Measurements from ENCODE around the gene ORAI3.
"Not testable (repeated sequence)": the region's sequence is repeated elsewhere in the genome, so short reads cannot be mapped to it uniquely, and the experiment has no call there.

Gene ORAI3

DNA sequence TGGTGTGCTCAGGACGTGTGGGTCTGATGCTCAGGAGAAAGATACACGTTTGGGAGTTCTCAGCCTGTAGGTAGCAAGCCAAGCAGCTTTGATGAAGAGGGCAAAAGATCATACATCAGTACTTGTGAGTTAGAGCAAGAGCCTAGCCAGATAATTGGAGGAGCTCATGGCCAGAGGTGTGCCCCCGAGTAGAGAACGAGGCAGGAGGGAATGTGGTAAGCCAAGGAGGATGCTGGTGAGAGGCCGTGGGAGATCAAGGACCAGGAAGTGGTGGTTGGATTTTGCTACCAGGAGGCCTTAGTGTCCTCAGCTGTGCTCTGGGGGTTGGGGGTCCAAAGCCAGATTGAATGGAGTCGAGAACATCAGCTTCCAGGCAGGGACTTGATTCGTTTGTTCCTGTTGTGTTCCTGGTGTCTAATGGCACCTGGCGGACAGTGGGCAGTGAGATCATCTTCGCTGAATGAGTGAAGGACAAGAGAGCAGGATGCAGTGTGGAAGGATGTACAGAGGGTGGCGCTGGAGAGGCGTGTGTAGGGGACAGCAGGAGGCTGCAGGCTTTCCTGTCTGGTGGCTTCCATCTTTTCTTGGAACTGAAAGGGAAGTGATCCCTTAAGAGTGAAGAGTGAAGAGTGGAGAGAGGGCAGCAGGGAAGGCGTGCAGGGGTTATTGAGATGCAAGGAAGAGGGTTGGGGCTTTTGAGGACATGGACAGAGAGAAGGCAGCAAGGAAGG lies 13.9 kb upstream of the ORAI3 start:
- Histone ChIP-seq H3K9me3 (replicated peaks in 1 of 11) (no peaks in the 10 kb centered on the region), H3K4me2 (peak overlapping the region; percentile 51 to 92 (median 74)), H3K36me3 (peaks cover 46 to 86% (median 67%) of the 10 kb centered on the region in 11 experiments), H3K9ac (peak overlapping the region; percentile 9 to 65 (median 29); a peak in 17 of 22 replicates), H3K27me3 (no peaks in the 10 kb centered on the region), H3K27ac (peak overlapping the region in 10 of 11 experiments; percentile 34 to 62 (median 44); a peak in 19 of 22 replicates), H3K4me3 (no peak overlapping the region; a peak in 1 of 20 replicates), H3K4me1 (peaks cover 59 to 68% (median 65%) of the 10 kb centered on the region in 10 experiments), H4K20me1 (peaks cover 0 to 63% (median 26%) of the 10 kb centered on the region in 11 experiments; a peak in 15 of 22 replicates)
- TF ChIP-seq Cebpa-rat (IDR thresholded peaks at IDR 0.05) = no peak

DNA sequence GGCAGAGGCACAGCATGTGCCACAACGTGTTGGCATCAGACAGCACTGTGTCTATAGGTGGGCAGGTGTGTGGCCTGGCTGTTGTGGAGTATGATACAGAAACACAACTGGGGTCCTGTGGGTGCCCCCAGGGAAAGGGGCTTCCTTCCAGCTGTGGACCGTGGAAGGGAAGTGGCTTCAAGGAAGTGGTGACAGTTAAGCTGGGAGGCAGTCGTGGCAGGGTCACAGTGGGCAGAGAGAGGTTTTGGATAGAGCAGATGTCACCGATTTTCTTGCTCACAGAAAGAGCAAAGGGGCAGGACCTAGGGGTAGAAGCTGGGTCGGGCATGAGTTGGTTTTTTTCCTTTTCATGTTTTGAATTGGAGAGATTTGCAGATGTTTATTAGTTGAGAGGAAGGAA lies 11.2 kb upstream of the ORAI3 start:
- no peak for TF ChIP-seq Cebpa-rat (IDR thresholded peaks at IDR 0.05)
- Histone ChIP-seq H3K4me3 (peak overlapping the region in 8 of 10 experiments; percentile 3 to 42 (median 30); a peak in 9 of 20 replicates), H3K27me3 (no peaks in the 10 kb centered on the region), H3K9ac (peak overlapping the region; percentile 53 to 81 (median 72)), H3K9me3 (replicated peaks in 1 of 11) (no peaks in the 10 kb centered on the region), H4K20me1 (peaks cover 0 to 48% (median 18%) of the 10 kb centered on the region in 11 experiments; a peak in 16 of 22 replicates), H3K4me2 (peak overlapping the region; percentile 77 to 95 (median 87)), H3K4me1 (peaks cover 86 to 95% (median 92%) of the 10 kb centered on the region in 10 experiments), H3K27ac (peak overlapping the region; percentile 42 to 91 (median 83); a peak in 21 of 22 replicates), H3K36me3 (peaks cover 32 to 86% (median 63%) of the 10 kb centered on the region in 11 experiments)

DNA sequence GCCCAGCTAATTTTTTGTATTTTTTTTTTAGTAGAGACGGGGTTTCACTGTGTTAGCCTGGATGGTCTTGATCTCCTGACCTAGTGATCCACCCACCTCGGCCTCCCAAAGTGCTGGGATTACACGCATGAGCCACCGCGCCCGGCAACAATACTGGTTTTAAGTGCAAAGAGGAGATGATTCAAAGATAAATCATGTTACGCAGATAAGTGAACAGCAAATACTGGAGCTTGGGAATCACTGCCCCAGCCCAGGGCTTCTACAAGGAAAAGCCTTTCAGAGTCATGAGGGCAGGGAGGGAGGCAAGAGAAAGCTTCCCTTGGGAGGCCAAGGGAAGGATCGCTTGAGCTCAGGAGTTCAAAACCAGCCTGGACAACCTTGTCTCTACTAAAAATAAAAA lies 9.3 kb upstream of the ORAI3 start:
- not testable (repeated sequence) for H3K4me3 ChIP-seq; H3K9me3 ChIP-seq (replicated peaks in 1 of 11); H3K27me3 ChIP-seq
- Histone ChIP-seq H3K36me3 (peaks cover 36 to 86% (median 64%) of the 10 kb centered on the region in 11 experiments), H3K27ac (peak overlapping the region in 10 of 11 experiments; percentile 51 to 91 (median 84); a peak in 19 of 22 replicates), H3K4me2 (peak overlapping the region; percentile 77 to 95 (median 87)), H4K20me1 (peaks cover 0 to 55% (median 25%) of the 10 kb centered on the region in 11 experiments; a peak in 16 of 22 replicates), H3K9ac (peak overlapping the region; percentile 5 to 81 (median 67); a peak in 16 of 22 replicates), H3K4me1 (peaks cover 76 to 84% (median 81%) of the 10 kb centered on the region in 10 experiments)

DNA sequence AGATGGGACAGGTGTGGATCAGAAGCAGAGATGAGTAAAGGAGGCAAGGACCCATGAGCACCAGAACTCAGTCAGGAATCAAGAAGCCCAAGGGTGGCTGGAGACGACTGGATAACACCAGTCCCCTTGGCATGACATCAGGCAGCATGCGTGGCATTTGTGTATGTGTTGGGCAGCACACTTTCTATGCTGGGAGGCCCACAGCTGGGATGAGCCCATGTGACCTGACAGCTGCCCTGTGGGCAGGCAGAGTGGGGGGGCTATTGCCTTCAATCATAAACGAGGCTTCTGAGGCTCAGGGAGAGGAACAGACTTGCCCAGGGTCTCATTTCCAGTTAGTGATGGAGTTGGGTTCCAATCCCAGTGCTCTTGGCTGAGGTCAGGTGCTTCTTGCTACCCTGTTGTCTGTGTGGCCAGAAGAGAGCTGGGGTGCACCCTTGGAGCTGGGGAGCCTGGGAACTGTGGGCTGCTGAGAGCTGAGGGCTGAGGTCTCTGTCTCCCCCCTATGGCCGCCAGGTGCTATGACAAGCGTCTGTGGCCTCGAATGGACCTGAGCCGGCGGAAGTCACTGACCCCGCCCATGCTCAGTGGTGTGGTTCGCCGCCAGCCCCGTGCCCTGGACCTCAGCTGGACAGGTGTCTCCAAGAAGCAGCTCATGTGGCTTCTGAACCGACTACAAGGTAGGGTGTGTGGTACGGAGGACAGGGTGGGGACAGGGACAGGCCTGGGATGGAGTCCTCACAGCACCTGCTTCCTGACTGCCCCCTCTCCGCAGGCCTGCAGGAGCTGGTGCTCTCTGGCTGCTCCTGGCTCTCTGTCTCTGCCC lies 7.1 kb upstream of the ORAI3 start:
- no peaks in the 10 kb centered on the region for H3K9me3 ChIP-seq (replicated peaks in 1 of 11)
- H4K20me1 ChIP-seq = peaks cover 0 to 45% (median 26%) of the 10 kb centered on the region in 11 experiments; a peak in 15 of 22 replicates
- H3K36me3 ChIP-seq = peaks cover 45 to 86% (median 71%) of the 10 kb centered on the region in 11 experiments
- H3K4me2 ChIP-seq = peak overlapping the region; percentile 77 to 95 (median 87)
- H3K4me3 ChIP-seq = 0 out of 20 replicates have a peak overlapping the region, but pooled peaks of 1 of the 10 experiments have one; percentile 14
- peak overlapping the region; percentile 36 to 81 (median 67); a peak in 18 of 22 replicates for H3K9ac ChIP-seq
- no peak for TF ChIP-seq Cebpa-rat (IDR thresholded peaks at IDR 0.05)
- H3K4me1 ChIP-seq = peaks cover 59 to 62% (median 60%) of the 10 kb centered on the region in 10 experiments
- H3K27ac ChIP-seq = peak overlapping the region in 10 of 11 experiments; percentile 51 to 91 (median 84); a peak in 15 of 22 replicates
- H3K27me3 ChIP-seq = no peaks in the 10 kb centered on the region

DNA sequence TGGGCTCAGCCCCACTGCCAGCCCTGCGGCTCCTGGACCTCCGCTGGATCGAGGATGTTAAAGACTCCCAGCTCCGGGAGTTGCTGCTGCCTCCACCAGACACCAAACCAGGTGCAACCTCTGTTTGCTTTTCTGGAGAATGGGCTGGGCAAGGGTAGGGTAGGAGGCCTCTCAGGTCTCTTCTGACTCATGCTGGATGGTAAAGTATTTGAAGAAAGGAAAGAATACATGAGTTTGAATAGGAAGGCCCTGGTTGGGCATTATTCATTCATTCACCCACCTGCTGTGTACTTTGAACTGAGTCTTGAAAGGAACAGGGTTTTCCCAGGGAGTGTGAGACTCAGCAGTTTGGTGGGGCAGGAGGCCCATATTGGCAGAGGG lies 6.5 kb upstream of the ORAI3 start:
- H3K9ac ChIP-seq = peak overlapping the region in 9 of 11 experiments; percentile 10 to 81 (median 36); a peak in 8 of 22 replicates
- peaks cover 48 to 86% (median 75%) of the 10 kb centered on the region in 11 experiments for H3K36me3 ChIP-seq
- H3K27ac ChIP-seq = peak overlapping the region in 6 of 11 experiments; percentile 10 to 91 (median 65); a peak in 7 of 22 replicates
- peaks cover 0 to 47% (median 25%) of the 10 kb centered on the region in 11 experiments; a peak in 15 of 22 replicates for H4K20me1 ChIP-seq
- H3K4me3 ChIP-seq = 0 out of 20 replicates have a peak overlapping the region, but pooled peaks of 1 of the 10 experiments have one; percentile 14
- H3K4me1 ChIP-seq = peaks cover 52 to 56% (median 54%) of the 10 kb centered on the region in 10 experiments
- no peaks in the 10 kb centered on the region for H3K27me3 ChIP-seq
- no peak for TF ChIP-seq Cebpa-rat (IDR thresholded peaks at IDR 0.05)
- no peaks in the 10 kb centered on the region for H3K9me3 ChIP-seq (replicated peaks in 1 of 11)
- H3K4me2 ChIP-seq = peak overlapping the region; percentile 77 to 95 (median 87)

DNA sequence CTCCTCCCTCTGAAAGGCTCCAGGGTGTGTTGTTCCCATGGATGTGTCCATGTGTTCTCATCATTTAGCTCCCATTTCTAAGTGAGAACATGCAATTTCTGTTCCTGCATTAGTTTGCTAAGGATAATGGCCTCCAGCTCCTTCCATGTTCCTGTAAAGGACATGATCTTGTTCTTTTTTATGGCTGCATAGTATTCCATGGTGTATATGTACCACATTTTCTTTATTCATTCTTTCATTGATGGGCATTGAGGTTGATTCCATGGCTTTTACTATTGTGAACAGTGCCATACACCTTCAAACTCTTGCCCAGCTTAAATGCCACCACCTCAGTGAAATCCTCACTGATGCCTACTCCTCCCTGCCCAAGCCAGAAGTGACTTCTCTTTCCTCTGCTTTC lies 4.5 kb upstream of the ORAI3 start:
- Histone ChIP-seq H3K27ac (no peak overlapping the region), H3K4me2 (no peak overlapping the region), H3K27me3 (no peaks in the 10 kb centered on the region), H4K20me1 (peaks cover 0 to 47% (median 23%) of the 10 kb centered on the region in 11 experiments; a peak in 15 of 22 replicates), H3K9ac (no peak overlapping the region), H3K4me3 (no peak overlapping the region), H3K36me3 (peaks cover 48 to 86% (median 79%) of the 10 kb centered on the region in 11 experiments), H3K4me1 (peaks cover 35 to 48% (median 44%) of the 10 kb centered on the region in 10 experiments), H3K9me3 (replicated peaks in 1 of 11) (no peaks in the 10 kb centered on the region)
- no peak for TF ChIP-seq Cebpa-rat (IDR thresholded peaks at IDR 0.05)

DNA sequence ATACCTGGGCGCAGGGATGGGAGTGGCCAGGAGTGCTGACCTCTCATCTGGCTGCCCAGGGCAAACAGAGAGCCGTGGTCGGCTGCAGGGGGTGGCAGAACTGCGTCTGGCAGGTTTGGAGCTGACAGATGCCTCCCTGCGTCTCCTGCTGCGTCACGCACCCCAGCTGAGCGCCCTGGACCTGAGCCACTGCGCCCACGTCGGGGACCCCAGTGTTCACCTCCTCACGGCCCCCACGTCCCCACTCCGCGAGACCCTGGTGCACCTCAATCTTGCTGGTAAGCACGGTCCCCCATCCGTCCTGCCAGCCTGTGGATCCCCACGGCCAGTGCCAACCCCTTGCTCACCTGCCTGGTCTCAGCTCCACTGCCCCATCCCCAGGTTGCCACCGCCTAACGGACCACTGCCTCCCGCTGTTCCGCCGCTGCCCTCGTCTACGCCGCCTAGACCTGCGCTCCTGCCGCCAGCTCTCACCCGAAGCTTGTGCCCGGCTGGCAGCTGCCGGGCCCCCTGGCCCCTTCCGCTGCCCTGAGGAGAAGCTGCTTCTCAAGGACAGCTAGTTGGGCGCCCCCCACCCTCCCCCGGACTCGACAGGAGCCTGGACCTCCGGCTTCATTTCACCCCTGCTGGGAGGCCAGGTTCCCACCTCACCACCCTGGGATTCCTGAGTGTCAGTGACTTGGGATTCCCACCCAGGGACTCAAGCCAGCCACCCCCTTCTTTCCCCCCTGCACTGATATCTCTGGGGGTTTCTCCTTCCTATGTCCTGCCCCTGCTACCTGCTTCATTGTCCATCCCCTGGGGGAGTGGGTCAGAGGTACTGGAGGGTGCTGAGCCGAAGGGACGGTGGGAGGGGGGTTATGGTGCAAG lies 2.0 kb upstream of the ORAI3 start:
- peaks cover 19 to 60% (median 34%) of the 10 kb centered on the region in 11 experiments; a peak in 21 of 22 replicates for H4K20me1 ChIP-seq
- no peaks in the 10 kb centered on the region for H3K9me3 ChIP-seq (replicated peaks in 1 of 11)
- H3K9ac ChIP-seq = no peak overlapping the region
- no peaks in the 10 kb centered on the region for H3K27me3 ChIP-seq
- peaks cover 29 to 46% (median 38%) of the 10 kb centered on the region in 10 experiments for H3K4me1 ChIP-seq
- TF ChIP-seq Cebpa-rat (IDR thresholded peaks at IDR 0.05) = no peak
- no peak overlapping the region for H3K27ac ChIP-seq
- H3K4me3 ChIP-seq = no peak overlapping the region
- no peak overlapping the region for H3K4me2 ChIP-seq
- H3K36me3 ChIP-seq = peaks cover 49 to 72% (median 60%) of the 10 kb centered on the region in 11 experiments

DNA sequence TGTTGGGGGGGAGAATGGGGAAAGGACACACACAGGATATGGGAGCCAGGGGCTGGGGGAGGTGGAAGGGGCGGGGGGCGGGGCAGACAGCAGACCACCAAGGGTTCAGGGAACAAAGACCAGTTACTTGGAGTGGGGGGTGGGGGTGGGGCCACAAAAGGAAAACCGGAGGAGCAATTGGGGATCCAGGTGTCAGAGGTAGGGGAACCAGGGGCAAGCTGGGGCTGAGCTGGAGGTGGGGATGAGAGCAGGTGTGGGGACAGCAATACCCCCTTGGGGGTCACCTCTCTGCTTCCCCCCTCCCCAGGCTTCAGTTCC lies 1.4 kb upstream of the ORAI3 start:
- H3K36me3 ChIP-seq = peaks cover 44 to 67% (median 54%) of the 10 kb centered on the region in 11 experiments
- peaks cover 19 to 55% (median 30%) of the 10 kb centered on the region in 11 experiments; a peak in 20 of 22 replicates for H4K20me1 ChIP-seq
- H3K4me1 ChIP-seq = peaks cover 29 to 40% (median 32%) of the 10 kb centered on the region in 10 experiments
- H3K9ac ChIP-seq = no peak overlapping the region
- no peak overlapping the region for H3K4me3 ChIP-seq
- H3K4me2 ChIP-seq = peak overlapping the region in 5 of 11 experiments; percentile 84 to 99 (median 98); a peak in 4 of 22 replicates
- no peaks in the 10 kb centered on the region for H3K27me3 ChIP-seq
- peak overlapping the region in 2 of 11 experiments; percentile 95 to 98; a peak in 2 of 22 replicates for H3K27ac ChIP-seq
- no peak for TF ChIP-seq Cebpa-rat (IDR thresholded peaks at IDR 0.05)
- no peaks in the 10 kb centered on the region for H3K9me3 ChIP-seq (replicated peaks in 1 of 11)

Data from BLaER1 treated with 17β-estradiol and CSF1 and Interleukin-3, amounts not matched to agents 10 nM and 100 nM (cell line).